Effector memory CD8-positive, alpha-beta T cell (primary cell): ENCODE results near the gene ZNF41.

ENCODE experiments used
- ATAC-seq: fragments of 150-1000 bp; cut with Tn5 transposase; replicated peaks from 2 replicates; pipeline ENCODE4 v1.10.0; 2021; ENCODE audit warnings: mild to moderate bottlenecking, moderate library complexity
- DNase-seq, 3 experiments: peaks; one replicate each; pipeline ENCODE4 v3.0.0; 2021
- H3K27ac Mint-ChIP-seq, 2 donors: one replicate each; pipeline ENCODE4 v1.8.0; 2022; ENCODE audit warnings: mild to moderate bottlenecking in 2 of 2, mixed read lengths in 2 of 2, moderate library complexity in 2 of 2
- H3K27me3 Mint-ChIP-seq, 2 donors: one replicate each; pipeline ENCODE4 v1.8.0; 2022; ENCODE audit warnings: mixed read lengths in 2 of 2
- H3K36me3 Mint-ChIP-seq: one replicate; pipeline ENCODE4 v1.8.0; 2022; ENCODE audit warnings: mild to moderate bottlenecking, moderate library complexity, mixed read lengths; ENCODE audit not compliant: insufficient read depth
- H3K4me1 Mint-ChIP-seq, 2 donors: one replicate each; pipeline ENCODE4 v1.8.0; 2022; ENCODE audit warnings: low read depth in 2 of 2, mixed read lengths in 2 of 2
- H3K4me3 Mint-ChIP-seq, 2 donors: one replicate each; pipeline ENCODE4 v1.8.0; 2022; ENCODE audit warnings: mild to moderate bottlenecking in 2 of 2, mixed read lengths in 2 of 2, moderate library complexity in 2 of 2
- H3K9me3 Mint-ChIP-seq, 2 donors: one replicate each; pipeline ENCODE4 v1.8.0; 2022; ENCODE audit warnings: mixed read lengths in 2 of 2

Gene ZNF41

GRCh38 chrX:47420265-47420664 lies 62.8 kb downstream of the ZNF41 start:
- no peak overlapping the region for H3K27ac Mint-ChIP-seq
- H3K36me3 Mint-ChIP-seq, result peaks cover 4% of the 10 kb centered on the region
- no peak overlapping the region for H3K4me3 Mint-ChIP-seq
- ATAC-seq (no peak), DNase-seq (no peak)
- H3K27me3 Mint-ChIP-seq, result no peaks in the 10 kb centered on the region
- H3K9me3 Mint-ChIP-seq, result no peaks in the 10 kb centered on the region
- H3K4me1 Mint-ChIP-seq, result no peaks in the 10 kb centered on the region

- H3K4me3 Mint-ChIP-seq, result no peak overlapping the region
- H3K27ac Mint-ChIP-seq, result no peak overlapping the region
- H3K36me3 Mint-ChIP-seq, result no peaks in the 10 kb centered on the region
- peaks cover 0 to 3% of the 10 kb centered on the region in 2 donors for H3K9me3 Mint-ChIP-seq
- DNase-seq (no peak), ATAC-seq (no peak)
- H3K4me1 Mint-ChIP-seq, result no peaks in the 10 kb centered on the region
- H3K27me3 Mint-ChIP-seq, result no peaks in the 10 kb centered on the region
Observed at GRCh38 chrX:47413179-47413594, 69.8 kb downstream of the ZNF41 start.
